SK-N-SH treated with all-trans-retinoic acid at 6 μM for 48 hours (cell line): ENCODE measurements around the gene MVB12B.

Experiments
- ATAC-seq: fragments of 200-7000 bp; cut with Tn5 transposase; 3 replicates; pipeline ENCODE4 v1.9.1; 2020; ENCODE audit warnings: mild to moderate bottlenecking, moderate library complexity
- ARNTL ChIP-seq: fragments of 450-650 bp; formaldehyde crosslinking; IDR thresholded peaks from 2 replicates; pipeline ENCODE4 v1.5.0; 2020; ENCODE audit warnings: low read depth, mild to moderate bottlenecking, moderate library complexity, borderline replicate concordance
- BACH2 ChIP-seq: fragments of 250-450 bp; sonication (Bioruptor Pico); IDR thresholded peaks from 2 replicates; pipeline ENCODE4 v1.9.0; 2021; ENCODE audit warnings: mild to moderate bottlenecking, borderline replicate concordance
- CREB5 ChIP-seq: fragments of 250-450 bp; sonication (Bioruptor Pico); IDR thresholded peaks from 2 replicates; pipeline ENCODE4 v1.5.1; 2020; ENCODE audit warnings: low read depth, mild to moderate bottlenecking, moderate library complexity
- CSDC2 ChIP-seq: fragments of 250-450 bp; sonication (Bioruptor Pico); IDR thresholded peaks from 2 replicates; pipeline ENCODE4 v1.5.0; 2020; ENCODE audit warnings: mild to moderate bottlenecking, moderate library complexity
- CSRNP3 ChIP-seq: fragments of 250-450 bp; sonication (Bioruptor Pico); IDR thresholded peaks from 2 replicates; pipeline ENCODE4 v1.5.1; 2021; ENCODE audit warnings: mild to moderate bottlenecking, moderate library complexity
- ESRRG ChIP-seq: fragments of 250-450 bp; sonication (Bioruptor Pico); IDR thresholded peaks from 2 replicates; pipeline ENCODE4 v1.6.1; 2021; ENCODE audit warnings: mild to moderate bottlenecking
- GLIS3 ChIP-seq: fragments of 250-450 bp; sonication (Bioruptor Pico); IDR thresholded peaks from 2 replicates; pipeline ENCODE4 v1.5.0; 2020; ENCODE audit warnings: mild to moderate bottlenecking, moderate library complexity
- ISL1 ChIP-seq: fragments of 250-450 bp; sonication (Bioruptor Pico); IDR thresholded peaks from 2 replicates; pipeline ENCODE4 v2.1.2; 2022; ENCODE audit warnings: mild to moderate bottlenecking, moderate library complexity
- OSR1 ChIP-seq: fragments of 250-450 bp; sonication (Bioruptor Pico); IDR thresholded peaks from 2 replicates; pipeline ENCODE4 v1.8.0; 2022; ENCODE audit warnings: moderate library complexity, mild to moderate bottlenecking, inconsistent platforms
- PATZ1 ChIP-seq: fragments of 250-450 bp; sonication (Bioruptor Pico); IDR thresholded peaks from 2 replicates; pipeline ENCODE4 v1.8.0; 2020; ENCODE audit warnings: mild to moderate bottlenecking, moderate library complexity, borderline replicate concordance
- POU6F1 ChIP-seq: fragments of 250-450 bp; sonication (Bioruptor Pico); IDR thresholded peaks from 2 replicates; pipeline ENCODE4 v1.8.0; 2021; ENCODE audit warnings: low read depth, mild to moderate bottlenecking, moderate library complexity, borderline replicate concordance
- PPARA ChIP-seq: fragments of 250-450 bp; sonication (Bioruptor Pico); IDR thresholded peaks from 2 replicates; pipeline ENCODE4 v1.5.0; 2020; ENCODE audit warnings: mild to moderate bottlenecking, borderline replicate concordance
- RARB ChIP-seq: fragments of 250-450 bp; sonication (Bioruptor Pico); IDR thresholded peaks from 2 replicates; pipeline ENCODE4 v1.8.0; 2021; ENCODE audit warnings: mild to moderate bottlenecking, moderate library complexity
- TOX ChIP-seq: fragments of 250-450 bp; sonication (Bioruptor Pico); IDR thresholded peaks from 2 replicates; pipeline ENCODE4 v1.8.0; 2021; ENCODE audit warnings: mild to moderate bottlenecking, moderate library complexity, borderline replicate concordance
- TSHZ2 ChIP-seq: fragments of 250-450 bp; sonication (Bioruptor Pico); IDR thresholded peaks from 2 replicates; pipeline ENCODE4 v1.5.0; 2020; ENCODE audit warnings: mild to moderate bottlenecking, moderate library complexity
- ZC3H10 ChIP-seq: fragments of 250-450 bp; sonication (Bioruptor Pico); IDR thresholded peaks from 2 replicates; pipeline ENCODE4 v1.5.1; 2021; ENCODE audit warnings: mild to moderate bottlenecking, moderate library complexity
- ZFP30 ChIP-seq: fragments of 450-650 bp; formaldehyde crosslinking; IDR thresholded peaks from 2 replicates; pipeline ENCODE4 v1.5.0; 2022; ENCODE audit warnings: mild to moderate bottlenecking, moderate library complexity
- ZNF565 ChIP-seq: fragments of 450-650 bp; formaldehyde crosslinking; conservative IDR thresholded peaks from 2 replicates; pipeline ENCODE4 v1.5.0; 2020; ENCODE audit warnings: low read depth, mild to moderate bottlenecking, moderate library complexity
- ZNF70 ChIP-seq: fragments of 450-650 bp; formaldehyde crosslinking; IDR thresholded peaks from 2 replicates; pipeline ENCODE4 v1.5.0; 2020; ENCODE audit warnings: mild to moderate bottlenecking, moderate library complexity

MVB12B gene

GRCh38 chr9:126316085-126316655, 10.5 kb upstream of the MVB12B start:
- ATAC-seq = no peak
- no peak for TF ChIP-seq ARNTL (CRISPR knock-in tag)
- TF ChIP-seq PPARA (CRISPR knock-in tag) = no peak
- no peak for TF ChIP-seq ZFP30 (CRISPR knock-in tag)
- no peak for TF ChIP-seq ZC3H10
- no peak for TF ChIP-seq ESRRG

GRCh38 chr9:126317513-126317912, 9.1 kb upstream of the MVB12B start:
- ATAC-seq = peak; percentile 50; the same call in 1 of the 3 replicates
- TF ChIP-seq ZNF565 (CRISPR knock-in tag) (no peak), ZFP30 (CRISPR knock-in tag) (no peak), ZC3H10 (no peak), ISL1 (CRISPR knock-in tag) (no peak), ARNTL (CRISPR knock-in tag) (no peak), ESRRG (no peak), ZNF70 (CRISPR knock-in tag) (no peak), PATZ1 (CRISPR knock-in tag) (no peak), CSDC2 (no peak), OSR1 (CRISPR knock-in tag) (no peak), TOX (CRISPR knock-in tag) (no peak), CSRNP3 (CRISPR knock-in tag) (no peak), PPARA (CRISPR knock-in tag) (no peak)

GRCh38 chr9:126318858-126319257, 7.8 kb upstream of the MVB12B start:
- ATAC-seq = no peak

GRCh38 chr9:126319671-126320070, 7.0 kb upstream of the MVB12B start:
- TF ChIP-seq PPARA (CRISPR knock-in tag) = no peak
- no peak for TF ChIP-seq TSHZ2 (CRISPR knock-in tag)
- TF ChIP-seq GLIS3 = no peak
- TF ChIP-seq CSDC2 = no peak
- TF ChIP-seq RARB = no peak
- no peak for TF ChIP-seq POU6F1 (CRISPR knock-in tag)
- TF ChIP-seq ISL1 (CRISPR knock-in tag) = no peak
- no peak for TF ChIP-seq ESRRG
- no peak for ATAC-seq

More at GRCh38 chr9:126318858-126319257, 7.8 kb upstream of the MVB12B start:
- no peak for TF ChIP-seq ZFP30 (CRISPR knock-in tag)
- TF ChIP-seq, all 23 proteins: peak for 0

GRCh38 chr9:126320158-126320922, 6.3 kb upstream of the MVB12B start:
- no peak for ATAC-seq
- TF ChIP-seq CSRNP3 (CRISPR knock-in tag) = no peak
- no peak for TF ChIP-seq ZNF565 (CRISPR knock-in tag)
- no peak for TF ChIP-seq BACH2 (CRISPR knock-in tag)
- TF ChIP-seq TSHZ2 (CRISPR knock-in tag) = no peak
- no peak for TF ChIP-seq CREB5 (CRISPR knock-in tag)
- TF ChIP-seq OSR1 (CRISPR knock-in tag) = no peak
